ENCODE measurements around the gene RFX2.

Gene RFX2

GRCh38 chr19:5996102-5996501 is 114.2 kb downstream of the RFX2 start:
- Histone ChIP-seq H2BK12ac (ENCODE audit: low read length) (no peak overlapping the region), H4K8ac (ENCODE audit: low read depth, low read length) (no peak overlapping the region), H3K79me1 (ENCODE audit: low read depth, low read length) (no peaks in the 10 kb centered on the region), H3K4me1 (ENCODE audit: control insufficient read depth in 2 of 2, insufficient read depth in 1 of 2, low read depth in 1 of 2, low read length in 2 of 2) (peaks cover 0 to 6% of the 10 kb centered on the region in 2 donors), H3K4ac (ENCODE audit: low read length) (no peak overlapping the region), H3K4me2 (ENCODE audit: insufficient read depth, low read length, poor library complexity, severe bottlenecking) (no peak overlapping the region), H4K91ac (ENCODE audit: low read depth, low read length, poor library complexity) (no peak overlapping the region), H2AFZ (ENCODE audit: low read length) (no peak overlapping the region), H3K23ac (ENCODE audit: low read depth, low read length, poor library complexity) (peak overlapping the region; percentile 57), H2BK120ac (ENCODE audit: low read depth, low read length) (no peak overlapping the region), H3K9me3 (replicated peaks in 1 of 2; ENCODE audit: control insufficient read depth in 2 of 2, insufficient read depth in 1 of 2, low read depth in 1 of 2, low read length in 2 of 2) (peaks cover 0 to 10% of the 10 kb centered on the region in 2 donors), H2BK15ac (ENCODE audit: low read length) (no peak overlapping the region), H3K14ac (ENCODE audit: low read length) (no peak overlapping the region), H3K4me3 (ENCODE audit: low read length in 2 of 2) (no peak overlapping the region), H3K36me3 (replicated peaks in 1 of 2; ENCODE audit: control insufficient read depth in 2 of 2, insufficient read depth in 2 of 2, low read length in 2 of 2) (peaks cover 1 to 68% of the 10 kb centered on the region in 2 donors), H3K27ac (replicated peaks; ENCODE audit: low read length) (no peak overlapping the region), H3K27me3 (ENCODE audit: control insufficient read depth in 3 of 3, insufficient read depth in 3 of 3, low read depth in 1 of 3, low read length in 3 of 3) (no peaks in the 10 kb centered on the region), H2BK5ac (ENCODE audit: low read length) (no peak overlapping the region), H3K9ac (ENCODE audit: low read depth, low read length, poor library complexity) (peak overlapping the region; percentile 55), H2AK5ac (ENCODE audit: low read depth, low read length) (no peak overlapping the region), H3K18ac (ENCODE audit: low read length) (peak overlapping the region; percentile 63)
- WGBS, 2 donors (ENCODE audit: extremely low coverage in 2 of 2, insufficient read length in 2 of 2, insufficient replicate concordance in 1 of 2): no CpG with 5 or more reads among the region's 26 CpGs
- no peak for DNase-seq (ENCODE audit: low spot score)

- Histone ChIP-seq H3K9ac (ENCODE audit: low read depth, low read length, poor library complexity) (no peak overlapping the region), H4K91ac (ENCODE audit: low read depth, low read length, poor library complexity) (no peak overlapping the region)
- no CpG with 5 or more reads among the region's 16 CpGs for WGBS, 2 donors (ENCODE audit: extremely low coverage in 2 of 2, insufficient read length in 2 of 2, insufficient replicate concordance in 1 of 2)
Measured at GRCh38 chr19:5995606-5996005, 114.7 kb downstream of the RFX2 start.

GRCh38 chr19:5994405-5995165 is 115.7 kb downstream of the RFX2 start:
- Histone ChIP-seq H2BK12ac (ENCODE audit: low read length) (no peak overlapping the region), H3K18ac (ENCODE audit: low read length) (no peak overlapping the region), H3K27ac (replicated peaks; ENCODE audit: low read length) (no peak overlapping the region), H3K4me2 (ENCODE audit: insufficient read depth, low read length, poor library complexity, severe bottlenecking) (no peak overlapping the region), H2AFZ (ENCODE audit: low read length) (no peak overlapping the region), H2AK5ac (ENCODE audit: low read depth, low read length) (no peak overlapping the region), H3K36me3 (replicated peaks in 1 of 2; ENCODE audit: control insufficient read depth in 2 of 2, insufficient read depth in 2 of 2, low read length in 2 of 2) (peaks cover 0 to 53% of the 10 kb centered on the region in 2 donors), H3K27me3 (ENCODE audit: control insufficient read depth in 3 of 3, insufficient read depth in 3 of 3, low read depth in 1 of 3, low read length in 3 of 3) (no peaks in the 10 kb centered on the region), H3K14ac (ENCODE audit: low read length) (peak overlapping the region; percentile 56), H4K8ac (ENCODE audit: low read depth, low read length) (no peak overlapping the region), H4K91ac (ENCODE audit: low read depth, low read length, poor library complexity) (no peak overlapping the region), H3K4ac (ENCODE audit: low read length) (no peak overlapping the region), H2BK120ac (ENCODE audit: low read depth, low read length) (no peak overlapping the region), H3K9ac (ENCODE audit: low read depth, low read length, poor library complexity) (peak overlapping the region; percentile 4), H3K23ac (ENCODE audit: low read depth, low read length, poor library complexity) (no peak overlapping the region), H3K79me1 (ENCODE audit: low read depth, low read length) (no peaks in the 10 kb centered on the region), H3K4me3 (ENCODE audit: low read length in 2 of 2) (no peak overlapping the region), H3K9me3 (replicated peaks in 1 of 2; ENCODE audit: control insufficient read depth in 2 of 2, insufficient read depth in 1 of 2, low read depth in 1 of 2, low read length in 2 of 2) (no peaks in the 10 kb centered on the region), H2BK5ac (ENCODE audit: low read length) (no peak overlapping the region), H2BK15ac (ENCODE audit: low read length) (no peak overlapping the region), H3K4me1 (ENCODE audit: control insufficient read depth in 2 of 2, insufficient read depth in 1 of 2, low read depth in 1 of 2, low read length in 2 of 2) (peaks cover 0 to 6% of the 10 kb centered on the region in 2 donors)
- DNase-seq (ENCODE audit: low spot score): no peak
- WGBS, 2 donors (ENCODE audit: extremely low coverage in 2 of 2, insufficient read length in 2 of 2, insufficient replicate concordance in 1 of 2): no CpG with 5 or more reads among the region's 29 CpGs

More at GRCh38 chr19:5995606-5996005, 114.7 kb downstream of the RFX2 start:
- Histone ChIP-seq H2AK5ac (ENCODE audit: low read depth, low read length) (peak overlapping the region; percentile 46), H4K8ac (ENCODE audit: low read depth, low read length) (no peak overlapping the region), H3K14ac (ENCODE audit: low read length) (no peak overlapping the region), H3K18ac (ENCODE audit: low read length) (peak overlapping the region; percentile 28), H3K4ac (ENCODE audit: low read length) (no peak overlapping the region), H2BK15ac (ENCODE audit: low read length) (no peak overlapping the region), H3K36me3 (replicated peaks in 1 of 2; ENCODE audit: control insufficient read depth in 2 of 2, insufficient read depth in 2 of 2, low read length in 2 of 2) (peaks cover 0 to 64% of the 10 kb centered on the region in 2 donors), H3K79me1 (ENCODE audit: low read depth, low read length) (no peaks in the 10 kb centered on the region), H3K4me2 (ENCODE audit: insufficient read depth, low read length, poor library complexity, severe bottlenecking) (peak overlapping the region; percentile 11), H3K27me3 (ENCODE audit: control insufficient read depth in 3 of 3, insufficient read depth in 3 of 3, low read depth in 1 of 3, low read length in 3 of 3) (no peaks in the 10 kb centered on the region), H3K9me3 (replicated peaks in 1 of 2; ENCODE audit: control insufficient read depth in 2 of 2, insufficient read depth in 1 of 2, low read depth in 1 of 2, low read length in 2 of 2) (peaks cover 0 to 5% of the 10 kb centered on the region in 2 donors), H3K27ac (replicated peaks; ENCODE audit: low read length) (no peak overlapping the region), H3K4me1 (ENCODE audit: control insufficient read depth in 2 of 2, insufficient read depth in 1 of 2, low read depth in 1 of 2, low read length in 2 of 2) (peaks cover 0 to 6% of the 10 kb centered on the region in 2 donors), H2BK5ac (ENCODE audit: low read length) (peak overlapping the region; percentile 39), H2BK12ac (ENCODE audit: low read length) (no peak overlapping the region), H2BK120ac (ENCODE audit: low read depth, low read length) (no peak overlapping the region), H3K4me3 (ENCODE audit: low read length in 2 of 2) (no peak overlapping the region), H3K23ac (ENCODE audit: low read depth, low read length, poor library complexity) (no peak overlapping the region), H2AFZ (ENCODE audit: low read length) (no peak overlapping the region)
- DNase-seq (ENCODE audit: low spot score): no peak

GRCh38 chr19:5993648-5994358 is 116.5 kb downstream of the RFX2 start:
- no CpG with 5 or more reads among the region's 30 CpGs for WGBS, 2 donors (ENCODE audit: extremely low coverage in 2 of 2, insufficient read length in 2 of 2, insufficient replicate concordance in 1 of 2)
- DNase-seq (ENCODE audit: low spot score): no peak

More at GRCh38 chr19:5993648-5994358, 116.5 kb downstream of the RFX2 start:
- H3K36me3 ChIP-seq (replicated peaks in 1 of 2; ENCODE audit: control insufficient read depth in 2 of 2, insufficient read depth in 2 of 2, low read length in 2 of 2): peaks cover 0 to 47% of the 10 kb centered on the region in 2 donors
- no peaks in the 10 kb centered on the region for H3K9me3 ChIP-seq (replicated peaks in 1 of 2; ENCODE audit: control insufficient read depth in 2 of 2, insufficient read depth in 1 of 2, low read depth in 1 of 2, low read length in 2 of 2)
- H3K4me2 ChIP-seq (ENCODE audit: insufficient read depth, low read length, poor library complexity, severe bottlenecking): no peak overlapping the region
- no peak overlapping the region for H3K14ac ChIP-seq (ENCODE audit: low read length)
- no peak overlapping the region for H3K9ac ChIP-seq (ENCODE audit: low read depth, low read length, poor library complexity)
- no peak overlapping the region for H2BK12ac ChIP-seq (ENCODE audit: low read length)
- H3K4ac ChIP-seq (ENCODE audit: low read length): no peak overlapping the region
- H2AK5ac ChIP-seq (ENCODE audit: low read depth, low read length): no peak overlapping the region
- no peaks in the 10 kb centered on the region for H3K79me1 ChIP-seq (ENCODE audit: low read depth, low read length)
- H3K4me3 ChIP-seq (ENCODE audit: low read length in 2 of 2): no peak overlapping the region
- no peak overlapping the region for H2BK5ac ChIP-seq (ENCODE audit: low read length)
- no peak overlapping the region for H2AFZ ChIP-seq (ENCODE audit: low read length)
- no peak overlapping the region for H2BK120ac ChIP-seq (ENCODE audit: low read depth, low read length)
- H3K23ac ChIP-seq (ENCODE audit: low read depth, low read length, poor library complexity): no peak overlapping the region
- H3K27me3 ChIP-seq (ENCODE audit: control insufficient read depth in 3 of 3, insufficient read depth in 3 of 3, low read depth in 1 of 3, low read length in 3 of 3): no peaks in the 10 kb centered on the region
- H2BK15ac ChIP-seq (ENCODE audit: low read length): no peak overlapping the region
- no peak overlapping the region for H4K91ac ChIP-seq (ENCODE audit: low read depth, low read length, poor library complexity)
- no peak overlapping the region for H3K18ac ChIP-seq (ENCODE audit: low read length)
- no peak overlapping the region for H4K8ac ChIP-seq (ENCODE audit: low read depth, low read length)
- peaks cover 0 to 6% of the 10 kb centered on the region in 2 donors for H3K4me1 ChIP-seq (ENCODE audit: control insufficient read depth in 2 of 2, insufficient read depth in 1 of 2, low read depth in 1 of 2, low read length in 2 of 2)
- no peak overlapping the region for H3K27ac ChIP-seq (replicated peaks; ENCODE audit: low read length)
